HG02870 (cell line): ENCODE data around the gene PDCD6IP.
"Not testable (repeated sequence)": the region's sequence is repeated elsewhere in the genome, so short reads cannot be mapped to it uniquely, and the experiment has no call there.

Source experiments
- ATAC-seq: cut with Tn5 transposase; IDR thresholded peaks from one replicate; pipeline ENCODE4 v1.9.1; 2021; ENCODE audit warnings: mild to moderate bottlenecking, moderate library complexity; ENCODE audit not compliant: unreplicated experiment

PDCD6IP gene

GRCh38 chr3:33798418-33799201 lies at the start of gene PDCD6IP:
Gene PDCD6IP, plus strand, starts transcription at chr3:33798630. Its CDS starts 99 bp downstream, at chr3:33798729.
- ATAC-seq = peak; percentile 87

DNA sequence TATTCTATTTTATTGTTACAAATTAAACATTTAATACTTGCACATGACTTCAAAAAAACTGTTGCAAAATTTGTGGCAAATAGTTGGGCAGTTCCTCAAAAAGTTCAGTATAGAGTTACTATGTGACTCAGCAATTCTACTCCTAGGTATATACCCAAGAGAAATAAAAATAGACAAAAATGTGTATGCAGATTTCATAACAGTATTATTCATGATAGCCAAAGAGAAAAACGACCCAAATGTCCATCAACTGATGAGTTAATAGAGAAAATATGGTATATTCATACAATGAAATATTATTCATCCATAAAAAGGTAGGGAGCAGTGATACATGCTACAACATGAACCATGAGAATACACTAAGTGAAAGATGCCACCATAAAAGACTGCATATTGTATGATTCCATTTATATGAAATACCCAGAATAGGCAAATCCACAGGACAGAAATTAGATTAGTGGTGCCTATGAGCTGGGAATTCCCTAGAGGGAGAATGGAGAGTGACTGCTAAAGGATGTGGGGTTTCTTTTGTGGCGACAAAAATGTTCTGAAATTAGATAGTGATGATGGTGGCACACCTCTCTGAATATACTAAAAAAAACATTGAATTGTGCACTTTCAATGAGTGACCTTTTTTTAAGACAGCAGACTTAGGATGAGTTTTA lies 48.8 kb upstream of the PDCD6IP start:
- no peak for ATAC-seq

- ATAC-seq = no peak
Measured at GRCh38 chr3:33750211-33750548, 48.2 kb upstream of the PDCD6IP start.

GRCh38 chr3:33751336-33751735 lies 47.1 kb upstream of the PDCD6IP start:
- ATAC-seq = no peak

DNA sequence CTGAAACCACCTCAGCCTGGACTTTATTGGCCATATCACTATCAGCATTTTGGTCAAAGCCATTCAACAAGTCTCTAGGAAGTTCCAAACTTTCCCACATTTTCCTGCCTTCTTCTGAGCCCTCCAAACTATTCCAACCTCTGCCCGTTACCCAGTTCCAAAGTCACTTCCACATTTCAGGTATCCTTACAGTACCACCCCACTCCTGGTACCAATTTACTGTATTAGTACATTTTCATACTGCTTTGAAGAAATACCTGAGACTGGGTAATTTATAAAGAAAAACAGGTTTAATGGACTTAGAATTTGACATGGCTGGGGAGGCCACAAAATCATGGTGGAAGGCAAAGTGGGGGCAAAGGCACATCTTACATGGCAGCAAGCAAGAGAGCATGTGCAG lies 44.0 kb upstream of the PDCD6IP start:
- ATAC-seq = not testable (repeated sequence)

DNA sequence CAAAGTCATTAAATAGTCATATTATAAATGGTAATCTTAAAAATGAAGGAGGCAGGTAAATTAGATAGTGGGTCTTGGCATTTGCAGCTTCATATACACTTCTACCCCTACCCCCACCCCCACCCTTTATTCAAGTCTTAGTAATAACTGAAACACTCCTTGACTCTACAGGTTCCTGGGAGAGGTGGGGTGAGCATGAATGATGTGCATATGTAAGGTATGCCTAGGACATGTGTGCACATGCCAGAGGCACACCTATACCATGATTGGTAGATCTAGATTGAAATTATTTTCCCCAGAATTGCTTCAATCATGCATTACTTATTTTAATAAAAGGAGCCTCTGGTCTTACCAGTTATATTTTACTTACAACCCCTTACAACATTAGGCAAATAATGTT lies 40.1 kb upstream of the PDCD6IP start:
- no peak for ATAC-seq

GRCh38 chr3:33758864-33759263 lies 39.6 kb upstream of the PDCD6IP start:
- ATAC-seq = no peak

GRCh38 chr3:33768578-33769330 lies 29.7 kb upstream of the PDCD6IP start:
- no peak for ATAC-seq

- ATAC-seq = no peak
Measured at GRCh38 chr3:33773637-33774036, 24.8 kb upstream of the PDCD6IP start.

DNA sequence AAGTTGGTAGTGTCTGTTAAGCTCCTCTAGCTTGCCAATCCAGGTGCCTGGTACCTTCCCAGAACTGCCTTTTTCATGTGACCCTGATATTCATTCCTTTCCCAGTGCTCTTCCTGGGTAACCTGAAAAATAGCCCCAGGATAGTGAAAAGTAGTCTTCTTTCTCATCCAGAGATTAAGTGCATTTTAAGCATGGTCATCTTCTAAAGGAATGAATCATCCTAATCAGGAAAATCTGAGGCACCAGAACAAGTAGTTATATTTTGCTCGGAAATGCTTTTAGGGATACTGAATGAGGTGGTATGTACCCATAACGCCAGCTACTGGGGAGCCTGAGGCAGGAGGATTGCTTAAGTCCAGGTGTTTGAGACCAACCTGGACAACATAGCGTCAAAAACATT lies 23.1 kb upstream of the PDCD6IP start:
- ATAC-seq = no peak

GRCh38 chr3:33777996-33778395 lies 20.4 kb upstream of the PDCD6IP start:
- no peak for ATAC-seq

DNA sequence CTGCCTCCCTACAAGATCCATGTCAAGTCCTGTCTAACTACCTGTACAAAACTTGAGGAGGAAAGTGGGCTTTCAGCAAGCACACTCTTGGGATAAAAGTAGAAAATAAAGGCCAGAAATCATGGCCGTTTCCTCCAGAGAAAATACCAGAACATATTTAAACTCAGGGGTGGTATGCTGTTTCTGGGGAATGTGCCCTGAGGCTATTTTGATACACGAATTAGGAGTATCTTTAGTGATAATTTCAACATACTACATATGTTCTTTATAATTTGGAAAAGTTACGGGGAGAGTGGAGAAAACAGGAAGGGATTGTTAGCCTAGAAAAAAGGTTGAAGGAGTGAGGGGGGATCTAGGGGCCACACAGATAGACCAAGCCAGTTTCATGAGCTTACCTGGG lies 18.7 kb upstream of the PDCD6IP start:
- no peak for ATAC-seq

DNA sequence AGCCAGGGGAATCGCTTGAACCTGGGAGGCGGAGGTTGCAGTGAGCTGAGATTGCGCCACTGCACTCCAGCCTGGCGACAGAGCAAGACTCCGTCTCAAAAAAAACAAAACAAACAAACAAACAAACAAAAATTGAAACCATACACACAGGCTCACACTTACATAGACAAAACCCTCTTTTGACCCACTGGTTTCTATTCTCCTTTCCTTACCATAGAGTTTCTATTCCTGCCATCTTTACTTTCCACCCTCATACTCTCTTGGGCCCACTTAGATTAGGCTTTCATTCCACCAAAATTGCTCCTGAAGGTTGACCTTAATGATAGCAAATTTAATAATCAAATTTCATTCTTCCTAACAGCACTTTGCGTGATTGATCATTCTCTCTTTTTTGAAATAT lies 17.0 kb upstream of the PDCD6IP start:
- ATAC-seq = not testable (repeated sequence)

GRCh38 chr3:33786565-33787327 lies 11.7 kb upstream of the PDCD6IP start:
- ATAC-seq = no peak

DNA sequence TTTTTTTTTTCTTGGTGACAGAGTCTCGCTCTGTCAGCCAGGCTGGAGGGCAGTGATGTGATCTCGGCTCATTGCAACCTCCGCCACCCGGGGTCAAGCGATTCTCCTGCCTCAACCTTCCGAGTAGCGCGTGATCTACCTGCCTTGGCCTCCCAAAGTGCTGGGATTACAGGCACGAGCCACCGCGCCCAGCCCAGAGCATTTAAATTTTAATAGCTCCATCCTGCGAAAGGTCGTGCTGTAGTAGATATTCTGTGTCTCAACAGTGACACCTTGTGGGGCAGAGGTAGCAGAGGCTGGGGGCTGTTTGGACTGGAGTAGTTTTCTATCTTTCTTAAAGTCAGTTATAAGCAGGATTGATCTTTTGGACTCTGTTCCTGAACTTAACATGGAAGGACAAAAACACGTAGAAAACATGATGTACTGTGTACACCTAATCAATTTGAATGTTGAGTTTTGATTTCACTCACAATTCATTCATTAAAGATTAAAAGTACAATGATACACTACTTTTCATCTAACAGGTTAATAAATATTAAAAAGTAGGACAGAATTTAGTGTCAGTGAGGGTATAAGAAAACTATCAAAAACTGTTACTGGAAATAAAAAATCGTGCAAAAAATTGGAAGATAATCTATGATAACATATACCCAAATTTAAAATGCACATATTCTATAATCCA lies 11.0 kb upstream of the PDCD6IP start:
- peak; percentile 89 for ATAC-seq

DNA sequence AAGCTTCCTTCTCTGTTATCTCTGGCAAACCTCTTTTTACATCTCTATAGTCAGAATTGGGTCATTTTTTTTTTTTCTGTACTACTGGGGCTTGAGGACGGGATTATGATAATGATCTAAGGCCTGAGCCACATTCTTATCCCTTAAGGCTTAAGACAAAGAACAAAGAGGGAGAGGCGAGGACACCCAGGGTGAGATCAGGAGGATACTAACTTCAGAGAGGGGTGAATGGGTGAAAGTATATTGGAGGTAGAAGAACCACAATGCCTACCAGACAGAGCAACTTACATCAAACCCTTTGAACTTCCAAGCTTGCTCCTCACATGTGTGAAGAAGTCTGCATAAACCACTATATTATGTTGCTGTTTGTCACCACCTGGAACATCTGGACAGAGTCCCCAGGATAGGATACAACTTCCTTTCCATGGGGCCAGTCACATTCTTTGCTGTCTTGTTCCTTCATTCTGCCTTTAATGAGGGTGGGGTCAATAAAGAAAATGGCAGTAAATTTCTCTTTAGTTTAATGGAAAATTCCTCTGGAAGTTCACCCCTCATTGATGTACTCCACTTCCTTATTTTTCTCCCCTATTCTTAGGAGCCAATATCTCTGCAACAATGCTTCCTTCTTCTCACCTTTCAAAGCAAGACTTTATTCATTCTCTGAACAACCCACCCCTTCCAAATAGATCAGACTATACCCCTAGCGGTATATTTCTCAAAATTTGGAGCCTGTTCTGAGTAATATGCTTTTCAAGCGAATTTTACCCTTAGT lies 9.1 kb upstream of the PDCD6IP start:
- no peak for ATAC-seq

- ATAC-seq = no peak
Measured at GRCh38 chr3:33790091-33790490, 8.3 kb upstream of the PDCD6IP start.

DNA sequence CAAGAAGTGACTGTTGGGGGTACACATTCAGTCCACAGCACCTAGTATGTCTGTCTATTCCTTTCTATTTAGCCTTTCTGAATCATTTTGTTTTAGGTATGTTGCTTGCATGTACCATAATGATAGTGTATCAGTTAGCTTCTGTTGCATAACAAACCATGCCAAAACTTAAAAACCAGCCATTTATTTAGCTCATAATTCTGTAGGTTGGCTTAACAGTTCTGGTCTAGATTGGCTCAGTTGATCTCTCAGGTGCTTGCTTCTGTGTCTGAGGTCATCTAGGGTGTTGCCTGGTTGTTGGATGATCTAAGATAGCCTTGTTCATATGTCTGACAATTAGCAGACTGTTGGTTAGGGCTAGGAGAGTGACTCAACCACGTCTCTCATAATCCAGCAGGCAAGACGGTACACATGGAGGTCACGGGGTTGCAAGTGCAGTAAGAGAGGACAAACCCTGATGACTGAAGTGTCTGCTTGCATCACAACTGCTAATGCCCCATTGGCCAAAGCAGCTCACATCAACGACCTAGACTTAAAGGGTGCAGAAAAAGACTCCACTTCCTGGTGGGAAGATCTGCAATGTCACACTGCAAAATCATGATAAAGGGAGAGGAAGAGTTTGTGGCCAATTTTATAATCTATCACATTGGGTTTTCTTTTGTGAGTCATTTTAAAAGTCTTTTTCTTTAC lies 6.8 kb upstream of the PDCD6IP start:
- peak; percentile 37 for ATAC-seq
